PFSK-1 (cell line): ENCODE data around the gene MAPKAPK2.

Experiments
- POLR2AphosphoS5 ChIP-seq: IDR thresholded peaks from 2 replicates; pipeline ENCODE4 v1.6.1; 2012; ENCODE audit warnings: low read depth, mild to moderate bottlenecking, control low read depth, low read length, moderate library complexity
- REST ChIP-seq, 2 experiments: IDR thresholded peaks; 2 replicates each; pipeline versions ENCODE4 v1.6.1 to v1.8.0; 2011 to 2012; ENCODE audit warnings: low read depth in 2 of 2, low read length in 2 of 2, control low read depth in 1 of 2, inconsistent platforms in 1 of 2, mild to moderate bottlenecking in 1 of 2, moderate library complexity in 1 of 2; ENCODE audit not compliant: insufficient read depth in 1 of 2
- SIN3A ChIP-seq: IDR thresholded peaks from 2 replicates; pipeline ENCODE4 v1.6.1; 2012; ENCODE audit warnings: mild to moderate bottlenecking, low read length, moderate library complexity, borderline replicate concordance; ENCODE audit not compliant: insufficient read depth
- TAF1 ChIP-seq: IDR thresholded peaks from 2 replicates; pipeline ENCODE4 v1.6.1; 2012; ENCODE audit warnings: low read length, control low read depth, borderline replicate concordance; ENCODE audit not compliant: insufficient read depth

GRCh38 chr1:206687915-206688442 lies 3.3 kb downstream of the MAPKAPK2 start:
- TF ChIP-seq POLR2AphosphoS5, result no peak
- TF ChIP-seq SIN3A, result no peak
- no peak for TF ChIP-seq TAF1
- no peak for TF ChIP-seq REST (IDR thresholded peaks at IDR 0.05; ENCODE audit: insufficient read depth in 1 of 2, low read depth in 2 of 2, low read length in 2 of 2)
